Suprapubic skin (tissue), 4 donors: ENCODE measurements around the gene SHROOM2.

Experiments used
- CTCF ChIP-seq, 2 donors: fragments of 200-600 bp in 1 of 2; fragments of 450-650 bp in 1 of 2; sonication (generic) in 1 of 2; IDR thresholded peaks; one replicate each; pipeline ENCODE4 v1.5.1; 2016 to 2019; ENCODE audit warnings: antibody characterized with exemption in 2 of 2, mild to moderate bottlenecking in 1 of 2, moderate library complexity in 1 of 2
- POLR2A ChIP-seq, 2 donors: fragments of 450-650 bp; IDR thresholded peaks; one replicate each; pipeline ENCODE4 v1.6.1; 2017; ENCODE audit warnings: antibody characterized with exemption in 2 of 2, mild to moderate bottlenecking in 2 of 2, moderate library complexity in 2 of 2
- POLR2AphosphoS5 ChIP-seq, 3 donors: sonication (generic); formaldehyde crosslinking; IDR thresholded peaks; one replicate each; pipeline ENCODE4 v1.6.1; 2017; ENCODE audit warnings: antibody characterized with exemption in 3 of 3

DNA sequence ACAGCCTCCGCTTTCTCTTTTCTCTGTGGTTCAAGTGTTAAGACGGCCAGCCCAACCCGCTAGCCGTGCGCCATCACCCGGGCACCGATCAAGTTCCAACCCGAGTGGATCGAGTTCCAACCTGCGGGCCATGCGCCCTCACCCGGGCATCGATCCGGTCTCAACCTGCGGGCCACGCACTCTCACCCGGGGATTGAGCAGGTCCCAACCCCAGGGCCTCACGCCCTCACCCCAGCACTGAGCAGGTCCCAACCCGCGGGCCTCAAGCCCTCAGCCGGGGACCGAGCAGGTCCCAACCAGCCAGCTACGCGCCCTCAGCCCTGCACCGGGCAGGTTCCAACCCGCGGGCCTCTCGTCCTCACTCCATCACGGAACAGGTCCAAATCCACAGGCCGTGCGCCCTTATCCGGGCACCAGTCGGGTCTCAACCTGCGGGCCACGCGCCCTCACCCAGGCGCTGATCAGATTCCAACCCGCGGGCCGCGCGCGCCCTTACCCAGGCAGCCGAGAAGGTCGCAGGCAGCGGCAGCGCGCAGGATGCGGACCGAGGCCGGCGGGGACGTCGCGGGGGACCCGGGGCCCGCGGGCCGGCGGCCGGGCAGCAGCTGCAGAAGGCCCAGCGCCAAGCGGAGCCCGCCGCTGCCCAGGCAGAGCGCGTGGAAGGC, 21.0 kb upstream of the SHROOM2 start:
- TF ChIP-seq CTCF (IDR thresholded peaks at IDR 0.05) (no peak), POLR2AphosphoS5 (IDR thresholded peaks at IDR 0.05) (no peak), POLR2A (IDR thresholded peaks at IDR 0.05) (no peak)
